HG03039 (cell line): Measurements from ENCODE around the gene NECTIN4.
"Not testable (repeated sequence)": the region's sequence is repeated elsewhere in the genome, so short reads cannot be mapped to it uniquely, and the experiment has no call there.

ENCODE experiments used
- ATAC-seq: cut with Tn5 transposase; IDR thresholded peaks from one replicate; pipeline ENCODE4 v1.9.1; 2021; ENCODE audit warnings: mild to moderate bottlenecking, moderate library complexity; ENCODE audit not compliant: unreplicated experiment

Gene NECTIN4

DNA sequence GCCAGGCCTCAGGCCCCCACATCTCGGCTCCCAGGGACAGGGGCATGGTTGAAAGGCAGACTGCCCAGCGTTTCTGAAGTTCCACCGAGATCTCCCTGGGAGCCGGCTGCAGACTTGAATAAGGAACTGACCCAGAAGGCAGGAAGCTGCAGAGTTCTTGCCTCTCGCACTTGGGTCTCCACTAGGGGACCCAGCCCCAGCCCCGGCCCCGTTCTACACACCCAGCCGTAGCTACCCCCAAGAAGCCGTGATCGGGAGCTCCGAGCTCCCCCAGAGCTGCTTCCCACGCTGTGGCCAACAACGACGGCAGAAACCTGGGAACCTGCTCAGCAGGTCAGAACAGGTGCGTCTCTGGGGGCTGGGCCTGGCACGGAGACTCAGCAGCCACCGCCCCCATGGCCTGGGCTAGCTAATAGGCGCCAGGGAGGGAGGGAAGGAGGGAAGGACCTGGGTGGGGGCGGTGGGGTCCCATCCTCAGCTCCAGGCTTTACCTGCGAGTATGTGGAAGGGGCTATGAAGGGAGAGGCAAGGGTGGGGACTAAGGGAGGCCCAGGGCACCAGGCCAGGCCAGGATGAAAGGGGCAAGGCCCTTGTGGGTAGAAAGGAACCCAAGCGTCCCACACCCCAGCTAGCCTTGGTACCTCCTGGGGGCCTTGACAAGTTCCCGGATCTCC, at the start of gene NECTIN4:
TSS of gene NECTIN4 (minus strand) at position 308 of the 674 bp plus-strand sequence. CDS start at position 46, 262 bp downstream.
- ATAC-seq: no peak

DNA sequence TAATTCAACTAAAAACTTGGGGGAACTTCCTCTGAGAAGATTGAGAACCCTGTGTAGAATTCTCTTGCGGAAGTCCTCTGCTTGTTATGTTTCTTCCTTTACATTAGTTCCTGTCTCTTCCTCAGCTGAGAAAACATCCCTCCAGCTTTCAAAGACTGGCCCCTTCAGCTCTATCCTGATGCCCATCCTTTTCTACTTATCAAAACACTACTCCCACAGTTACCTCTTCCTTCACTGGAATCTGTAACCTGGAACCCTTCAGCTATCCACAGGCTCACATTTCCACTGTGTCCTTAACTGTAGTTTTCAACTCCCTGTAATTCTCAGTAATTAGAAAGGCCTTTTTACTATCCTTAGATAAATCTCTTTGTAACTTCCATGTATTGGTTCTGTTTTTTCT, 49.1 kb upstream of the NECTIN4 start:
- no peak for ATAC-seq

DNA sequence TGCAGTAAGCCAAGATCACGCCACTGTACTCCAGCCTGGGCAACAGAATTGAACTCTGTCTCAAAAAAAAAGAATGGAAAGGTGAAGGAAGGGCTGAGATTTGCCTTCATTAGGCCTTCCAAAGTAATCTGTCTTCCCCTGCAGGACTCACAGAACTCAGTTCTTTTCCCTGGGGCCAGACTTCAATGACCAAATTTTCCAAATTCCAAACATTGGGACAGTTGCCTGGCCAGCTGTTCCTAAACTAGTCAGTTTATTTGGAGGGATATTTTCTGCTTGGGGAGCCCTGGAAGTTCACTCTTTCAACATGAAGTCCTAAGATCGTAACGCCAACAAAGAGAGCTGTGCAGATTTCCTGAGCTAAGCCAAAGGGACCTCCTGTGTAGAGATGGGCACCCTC, 48.5 kb upstream of the NECTIN4 start:
- ATAC-seq: no peak

DNA sequence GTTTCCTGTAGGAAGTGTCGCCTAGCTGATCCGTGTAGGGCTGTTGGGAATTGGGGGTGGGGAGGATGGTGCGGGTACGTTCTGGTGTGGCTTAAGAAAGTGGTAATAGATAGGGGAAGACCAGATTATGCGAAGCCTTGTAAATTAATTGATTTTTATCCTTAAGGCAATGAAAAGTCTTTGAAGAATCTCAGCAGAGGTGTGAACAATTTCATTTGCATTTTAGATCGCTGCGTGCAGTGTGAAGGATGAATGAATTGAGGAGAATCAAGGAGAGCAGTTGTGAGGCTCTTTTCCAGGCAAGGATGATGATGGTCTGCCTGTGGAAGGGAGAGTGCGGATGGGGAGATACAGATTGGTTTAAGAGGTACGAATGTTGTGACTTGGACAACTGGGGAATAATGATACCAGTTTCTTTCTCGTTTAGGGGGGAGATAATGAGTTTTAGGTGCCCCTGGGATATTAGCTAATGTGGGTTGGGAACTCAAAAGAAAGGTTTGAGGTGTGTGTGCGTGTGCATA, 43.9 kb upstream of the NECTIN4 start:
- no peak for ATAC-seq

DNA sequence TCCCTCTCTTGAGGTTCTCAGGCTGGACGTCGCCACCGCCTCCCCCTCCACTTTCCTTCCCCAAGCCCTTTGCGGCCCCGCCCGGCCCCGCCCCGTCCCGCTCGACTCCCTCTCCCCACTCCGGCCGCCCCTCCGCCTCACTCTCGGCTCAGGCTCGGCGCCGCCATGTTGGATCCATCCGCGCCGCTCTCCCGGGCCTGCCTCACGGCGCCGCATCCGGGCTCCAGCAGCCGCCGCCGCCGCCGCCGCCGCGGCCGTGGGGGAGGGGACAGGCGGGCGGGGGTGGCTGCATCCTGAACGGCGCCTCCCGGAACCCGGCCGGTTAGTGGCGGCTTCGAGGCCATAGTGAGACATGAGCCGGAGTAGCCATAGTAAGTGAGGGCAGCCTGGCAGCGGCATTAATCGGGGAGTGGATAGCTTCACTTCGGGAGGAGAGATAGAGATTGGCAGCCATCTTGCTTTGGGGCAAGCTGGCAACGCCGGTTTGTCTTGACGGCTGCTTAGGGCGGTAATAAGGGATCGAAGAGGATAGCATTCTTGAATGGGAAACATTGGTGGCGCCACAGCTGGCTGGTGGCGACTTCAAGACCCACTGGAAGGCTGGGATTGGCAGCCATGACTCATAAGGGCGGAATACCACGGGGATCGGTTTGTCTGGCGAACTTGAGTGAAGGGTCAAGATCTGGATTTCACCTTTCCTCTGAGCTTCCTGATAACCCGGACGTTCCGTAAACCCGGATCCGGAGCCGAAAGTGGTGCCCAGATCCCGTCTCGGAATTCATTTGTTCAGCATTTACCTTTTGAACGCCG, 43.3 kb upstream of the NECTIN4 start, which contains the start of gene DEDD:
TSS of gene DEDD (minus strand) at position 258 of the 810 bp plus-strand sequence. CDS start 8,205 bp downstream, outside the sequence.
- peak; percentile 89 for ATAC-seq

DNA sequence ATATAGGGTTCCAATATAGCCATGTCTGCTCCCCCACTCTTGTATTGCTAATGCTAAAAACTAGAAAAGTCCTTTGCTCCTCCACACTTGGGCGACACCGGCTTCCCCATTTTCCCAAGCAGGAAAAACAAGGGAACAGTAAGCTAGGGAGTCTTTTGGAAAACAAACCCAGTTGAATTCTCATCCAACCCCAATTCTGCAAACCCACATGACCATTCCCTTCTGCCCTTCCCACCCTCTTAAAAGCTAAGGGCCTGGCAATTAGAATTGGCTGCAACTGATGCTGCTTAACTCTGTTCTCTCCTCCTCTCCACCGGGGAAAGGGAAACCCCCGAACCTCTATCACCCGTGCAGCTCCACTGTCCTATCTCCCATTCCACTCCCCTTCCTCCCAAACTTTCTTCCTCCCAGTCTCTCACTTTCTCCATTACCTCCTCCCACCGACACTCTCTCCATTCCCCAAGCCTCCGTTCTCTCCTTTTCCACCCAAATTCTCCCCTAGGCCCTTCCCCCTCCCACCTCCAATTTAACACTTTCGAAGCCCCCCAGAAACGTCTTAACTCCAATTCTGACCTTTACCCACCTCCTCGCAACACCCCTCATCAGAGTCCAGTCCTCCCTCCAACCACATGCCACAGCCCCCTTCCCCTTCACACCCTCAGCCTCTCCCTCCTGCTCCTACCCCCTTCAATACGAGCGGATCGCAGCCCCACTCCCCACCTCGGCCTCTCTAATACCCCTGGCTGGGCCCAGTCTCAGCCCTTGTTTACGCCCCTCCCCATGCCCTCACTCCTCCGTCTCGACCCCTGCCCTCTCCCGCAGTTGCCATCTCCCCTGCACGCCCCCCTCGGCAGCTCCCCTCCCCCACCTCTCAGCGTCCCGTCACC, 42.4 kb upstream of the NECTIN4 start:
- no peak for ATAC-seq

DNA sequence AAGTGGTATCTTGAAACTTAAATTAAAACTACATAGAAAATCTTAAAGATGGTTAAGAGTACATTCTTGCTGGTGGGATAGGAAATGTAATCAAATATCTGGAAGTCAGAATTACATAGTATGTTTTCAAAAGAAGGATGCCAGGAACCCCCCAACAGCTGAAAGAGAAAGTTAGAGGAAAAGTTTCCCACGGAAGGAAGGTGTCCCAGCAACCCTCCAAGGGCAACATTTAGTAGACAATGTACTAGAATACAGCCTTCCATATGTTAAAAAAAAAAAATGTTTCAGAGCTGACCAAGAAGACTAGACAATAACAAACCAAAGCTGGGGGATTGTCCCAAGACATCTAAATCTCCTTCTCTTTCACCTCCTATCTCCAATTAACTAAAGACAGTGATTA, 40.9 kb upstream of the NECTIN4 start:
- ATAC-seq: no peak

DNA sequence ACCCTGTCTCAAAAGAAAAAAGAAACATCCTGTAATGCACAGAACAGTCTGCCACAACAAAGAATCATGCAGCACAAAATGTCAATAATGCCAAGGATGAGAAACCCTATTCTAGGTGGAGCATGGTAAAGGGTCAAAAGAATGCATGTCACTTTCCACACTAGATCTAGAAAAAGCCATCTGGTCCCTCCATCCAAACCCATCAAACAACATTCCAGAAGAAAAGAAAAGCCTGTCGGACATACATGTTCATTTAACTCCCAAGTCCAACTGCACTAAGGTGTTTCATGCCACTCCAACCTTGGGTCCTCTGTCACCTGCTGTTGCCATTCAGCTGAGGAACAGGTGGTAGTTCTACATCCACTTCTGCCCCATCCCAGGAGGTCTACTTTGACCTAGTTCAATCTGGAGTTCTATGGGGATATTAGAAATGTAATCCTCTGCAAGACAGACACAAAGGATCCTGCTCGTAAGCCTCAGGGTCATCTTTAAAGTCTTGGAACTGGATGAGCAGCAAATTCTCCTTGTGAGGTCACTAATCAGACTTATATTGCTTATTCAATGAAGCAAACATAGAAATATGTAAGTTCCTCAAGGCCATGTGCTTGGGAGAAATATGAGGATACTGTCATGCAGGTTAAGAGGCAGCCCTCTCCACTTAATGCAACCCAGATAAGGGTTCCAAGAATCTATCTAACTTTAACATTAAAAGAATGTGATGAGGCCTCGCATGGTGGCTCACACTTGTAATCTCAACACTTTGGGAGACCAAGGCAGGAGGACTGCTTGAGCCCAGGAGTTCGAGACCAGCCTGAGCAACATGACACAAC, 39.4 kb upstream of the NECTIN4 start:
- no peak for ATAC-seq

DNA sequence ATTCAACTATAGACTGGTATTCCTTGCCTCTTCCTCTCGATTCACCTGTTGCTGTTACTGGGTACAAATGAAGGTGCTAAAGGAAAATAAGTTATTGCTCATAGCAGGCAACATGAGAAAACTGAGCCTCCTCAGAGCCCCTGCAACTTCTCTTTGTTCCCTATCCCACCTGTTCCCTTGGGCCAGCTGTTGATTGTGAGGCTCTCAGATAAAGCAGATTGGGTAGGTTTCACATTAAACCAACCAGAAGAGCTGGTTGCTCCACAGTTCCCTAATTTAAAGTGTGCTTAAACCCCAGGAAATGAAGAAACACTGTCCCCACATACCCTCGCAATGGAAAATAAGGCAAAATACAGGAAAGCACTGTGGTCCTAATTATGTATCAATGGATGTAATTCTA, 38.3 kb upstream of the NECTIN4 start:
- ATAC-seq: no peak

DNA sequence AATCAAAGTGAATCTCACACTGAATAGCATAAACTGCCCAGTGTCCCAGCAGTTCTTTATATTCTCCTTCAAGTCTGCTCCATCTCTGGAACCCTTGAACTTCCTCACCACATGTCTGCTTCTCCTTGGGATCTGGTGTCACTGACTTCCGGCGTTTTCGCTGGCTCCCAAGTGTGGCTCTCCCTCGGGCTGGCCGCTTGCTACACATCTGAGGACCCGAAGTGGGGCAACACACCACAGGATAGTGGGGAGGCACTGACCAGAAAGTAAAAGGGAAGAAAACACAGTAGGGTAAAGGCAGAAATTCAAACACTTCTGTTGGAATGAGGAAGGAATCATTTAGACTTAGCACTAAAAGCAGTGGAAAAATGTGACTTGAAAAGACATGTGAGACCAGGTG, 33.6 kb upstream of the NECTIN4 start:
- no peak for ATAC-seq

DNA sequence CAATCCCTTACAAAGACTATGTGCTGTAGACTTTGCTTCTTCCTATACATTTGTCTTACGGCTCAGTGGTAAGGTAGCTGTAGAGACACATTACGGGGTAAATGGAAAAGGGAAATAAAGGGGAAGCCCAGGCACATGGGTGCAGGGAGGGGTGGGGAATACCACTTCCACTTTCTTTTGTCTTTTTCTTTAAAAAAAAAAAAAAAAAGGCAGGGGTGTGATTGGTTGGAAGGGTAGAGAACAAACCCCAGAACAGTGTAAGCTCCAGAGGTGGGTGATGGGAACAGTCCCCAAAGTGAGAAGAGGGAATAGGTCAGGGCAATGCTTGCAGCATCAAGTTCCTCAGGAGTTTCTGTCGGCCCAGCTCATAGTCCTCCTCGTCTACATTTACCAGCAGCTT, 32.5 kb upstream of the NECTIN4 start:
- no peak for ATAC-seq

DNA sequence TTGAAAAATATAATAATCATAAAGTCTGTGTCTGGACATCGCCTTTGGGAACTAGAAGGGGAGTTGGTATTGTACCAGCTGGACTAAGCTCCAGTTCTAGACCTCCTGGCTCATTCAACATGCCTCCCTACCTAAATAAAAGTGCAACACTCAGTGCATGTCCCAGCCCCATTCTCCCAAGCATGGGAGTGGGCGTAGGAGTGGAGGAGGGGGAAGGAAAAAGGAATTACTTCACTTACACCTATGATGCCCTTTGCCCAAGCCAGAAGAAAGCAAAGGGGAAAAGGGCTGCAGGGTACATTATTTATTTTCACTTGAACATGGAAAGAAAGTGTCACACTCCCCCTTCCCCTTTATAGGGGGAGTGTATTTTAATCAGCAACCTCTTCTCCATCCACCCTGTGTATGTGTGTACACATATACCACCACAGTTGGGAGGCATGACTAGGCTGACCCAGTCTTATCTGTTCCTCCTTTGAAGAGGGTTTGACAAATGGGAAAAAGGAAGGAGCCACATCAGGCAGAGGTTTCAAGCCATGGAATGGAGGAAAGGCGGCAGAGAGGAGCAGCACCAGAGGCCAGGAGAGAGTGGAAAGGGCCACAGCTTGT, 31.8 kb upstream of the NECTIN4 start:
- ATAC-seq: no peak

DNA sequence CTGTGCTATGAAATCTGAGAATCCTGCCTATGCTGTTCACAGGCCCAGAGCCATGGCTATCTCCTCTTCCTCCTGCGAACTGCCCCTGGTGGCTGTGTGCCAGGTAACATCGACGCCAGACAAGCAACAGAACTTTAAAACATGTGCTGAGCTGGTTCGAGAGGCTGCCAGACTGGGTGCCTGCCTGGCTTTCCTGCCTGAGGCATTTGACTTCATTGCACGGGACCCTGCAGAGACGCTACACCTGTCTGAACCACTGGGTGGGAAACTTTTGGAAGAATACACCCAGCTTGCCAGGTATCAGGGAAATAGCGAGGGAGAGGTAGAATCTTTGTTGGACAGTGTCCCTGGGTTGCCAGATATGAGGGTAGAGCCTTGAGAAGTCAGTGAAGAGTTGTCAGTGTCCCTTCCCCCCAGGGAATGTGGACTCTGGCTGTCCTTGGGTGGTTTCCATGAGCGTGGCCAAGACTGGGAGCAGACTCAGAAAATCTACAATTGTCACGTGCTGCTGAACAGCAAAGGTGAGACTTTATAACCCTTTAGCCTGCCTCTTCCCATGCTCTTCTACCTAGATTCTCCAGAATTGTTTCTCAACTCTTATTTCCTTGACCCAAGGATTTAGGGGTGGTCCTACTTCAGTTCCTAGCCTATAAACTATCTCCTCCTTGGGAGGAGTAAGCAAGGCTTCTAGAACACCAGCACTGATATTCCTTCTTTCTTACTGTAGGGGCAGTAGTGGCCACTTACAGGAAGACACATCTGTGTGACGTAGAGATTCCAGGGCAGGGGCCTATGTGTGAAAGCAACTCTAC, 29.9 kb upstream of the NECTIN4 start:
- ATAC-seq: no peak

DNA sequence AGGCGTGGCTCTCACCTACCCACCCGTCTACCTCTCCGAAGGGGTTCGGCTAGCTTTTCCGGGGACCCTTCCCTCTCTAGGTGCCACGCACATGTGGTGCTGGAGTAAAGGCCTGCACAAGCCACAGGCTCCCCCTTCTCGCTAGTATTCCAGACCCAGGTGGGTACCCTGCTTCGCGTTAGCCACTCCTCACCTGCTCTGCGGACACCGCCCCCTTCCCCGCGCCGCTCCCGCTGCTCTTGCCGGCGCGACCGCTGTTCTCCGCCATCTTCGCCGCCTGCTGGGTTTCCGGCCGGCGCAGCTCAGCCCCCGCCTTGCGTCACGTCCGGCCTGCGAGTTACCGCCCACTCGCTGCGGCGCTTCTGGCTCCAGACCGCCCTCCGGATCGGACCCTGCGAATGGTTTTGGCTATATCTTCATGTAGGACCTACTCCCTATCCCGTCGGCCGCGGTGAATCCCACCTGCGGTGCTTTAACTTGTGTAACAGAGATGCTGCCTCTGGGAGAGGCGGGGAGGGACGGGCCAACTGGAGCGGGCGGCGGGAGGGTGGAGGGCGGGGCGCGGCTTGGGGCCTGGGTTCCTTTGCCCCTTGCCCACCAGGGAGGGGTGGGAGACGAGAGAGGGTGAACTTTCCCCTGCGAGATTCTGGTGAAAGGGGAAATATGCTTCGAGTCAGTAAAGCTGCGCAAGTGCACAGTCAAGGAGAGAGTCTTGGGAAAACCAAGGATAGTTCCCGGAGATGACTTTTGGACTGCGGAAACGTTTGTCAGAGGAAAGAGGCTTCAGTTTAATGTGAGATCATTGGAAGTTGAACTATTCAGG, 28.6 kb upstream of the NECTIN4 start, which contains the start of the genes NIT1 and PFDN2:
TSS of gene NIT1 (plus strand) at position 347 of the 823 bp plus-strand sequence. CDS start at position 419, 72 bp downstream.
TSS of gene PFDN2 (minus strand) at position 279 of the 823 bp plus-strand sequence. CDS start at position 268, 11 bp downstream.
- ATAC-seq: peak; percentile 75

DNA sequence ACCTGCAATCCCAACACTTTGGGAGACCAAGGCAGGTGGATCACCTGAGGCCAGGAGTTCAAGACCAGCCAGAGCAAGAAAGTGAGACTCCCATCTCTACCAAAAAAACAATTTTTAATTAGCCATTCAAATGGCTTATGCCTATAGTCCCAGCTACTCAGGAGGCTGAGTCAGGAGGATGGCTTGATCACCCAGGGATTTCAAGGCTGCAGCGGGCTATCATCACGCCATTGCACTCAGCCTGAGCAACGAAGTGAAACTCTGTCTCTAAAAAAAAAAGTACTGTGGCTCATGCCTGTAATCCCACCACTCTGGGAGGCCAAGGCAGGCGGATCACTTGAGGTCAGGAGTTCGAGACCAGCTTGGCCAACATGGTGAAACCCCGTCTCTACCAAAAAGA, 26.6 kb upstream of the NECTIN4 start:
- ATAC-seq: not testable (repeated sequence)

DNA sequence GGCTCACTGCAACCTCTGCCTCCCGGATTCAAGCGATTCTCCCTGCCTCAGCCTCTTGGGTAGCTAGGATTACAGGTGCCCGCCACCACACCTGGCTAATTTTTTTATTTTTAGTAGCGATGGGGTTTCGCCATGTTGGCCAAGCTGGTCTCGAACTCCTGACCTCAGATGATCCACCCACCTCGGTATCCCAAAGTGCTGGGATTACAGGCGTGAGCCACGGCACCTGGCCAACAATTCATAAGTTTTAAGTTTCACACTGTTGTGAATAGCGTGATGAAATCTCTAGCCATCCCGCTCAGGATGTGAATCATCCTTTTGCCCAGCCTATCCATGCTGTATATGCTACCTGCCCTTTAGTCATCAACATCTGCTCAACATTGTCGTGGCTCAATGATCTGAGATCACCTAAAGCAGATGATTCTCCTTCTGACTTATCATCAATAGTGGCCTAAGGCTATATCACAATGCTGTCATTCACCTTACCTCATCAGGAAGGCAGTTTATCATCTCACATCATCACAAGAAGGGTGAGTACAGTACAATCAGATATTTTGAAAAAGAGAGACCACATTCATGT, 25.9 kb upstream of the NECTIN4 start:
- no peak for ATAC-seq

DNA sequence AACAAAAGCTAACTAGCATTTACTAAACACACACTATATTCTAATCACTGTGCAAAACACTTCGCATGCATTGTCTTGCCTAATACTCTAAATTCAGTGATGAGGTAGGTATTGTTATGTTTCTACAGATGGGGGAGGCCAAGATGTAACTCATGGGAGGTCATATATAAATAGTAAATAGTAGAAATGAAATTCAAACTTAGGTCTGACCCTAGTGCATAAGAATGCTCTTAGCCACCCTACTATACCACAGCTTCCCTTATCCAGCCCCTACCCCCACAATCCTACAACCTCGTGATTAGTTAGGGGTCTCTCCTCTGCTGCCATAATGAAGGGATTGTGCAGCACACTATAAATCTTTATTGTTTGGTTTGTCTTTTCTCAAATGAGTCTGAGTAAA, 25.2 kb upstream of the NECTIN4 start:
- ATAC-seq: no peak
